GM08714 (cell line): ENCODE data around the gene FBRS.

ENCODE experiments used
- H3K4me3 ChIP-seq: fragments of 200-500 bp; sonication (Bioruptor generic); 2 replicates; pipeline ENCODE4 v1.5.1; 2014; ENCODE audit warnings: mild to moderate bottlenecking, low read length, inconsistent platforms
- ZNF274 ChIP-seq: IDR thresholded peaks from 2 replicates; pipeline ENCODE4 v1.6.1; 2012; ENCODE audit warnings: mild to moderate bottlenecking, low read depth, low read length

Gene FBRS

DNA sequence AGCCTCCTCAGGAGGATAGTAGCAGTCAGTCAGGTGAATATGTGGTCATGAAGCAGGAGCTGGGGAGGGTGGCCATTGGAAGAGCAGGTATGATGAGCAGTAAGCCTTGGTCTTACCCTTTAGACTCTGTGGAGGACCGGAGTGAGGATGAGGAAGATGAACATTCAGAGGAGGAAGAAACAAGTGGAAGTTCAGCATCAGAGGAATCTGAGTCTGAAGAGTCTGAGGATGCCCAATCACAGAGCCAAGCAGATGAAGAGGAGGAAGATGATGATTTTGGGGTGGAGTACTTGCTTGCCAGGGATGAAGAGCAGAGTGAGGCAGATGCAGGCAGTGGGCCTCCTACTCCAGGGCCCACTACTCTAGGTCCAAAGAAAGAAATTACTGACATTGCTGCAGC, 53.5 kb downstream of the FBRS start:
- TF ChIP-seq ZNF274 = no peak
- H3K4me3 ChIP-seq = no peak overlapping the region

DNA sequence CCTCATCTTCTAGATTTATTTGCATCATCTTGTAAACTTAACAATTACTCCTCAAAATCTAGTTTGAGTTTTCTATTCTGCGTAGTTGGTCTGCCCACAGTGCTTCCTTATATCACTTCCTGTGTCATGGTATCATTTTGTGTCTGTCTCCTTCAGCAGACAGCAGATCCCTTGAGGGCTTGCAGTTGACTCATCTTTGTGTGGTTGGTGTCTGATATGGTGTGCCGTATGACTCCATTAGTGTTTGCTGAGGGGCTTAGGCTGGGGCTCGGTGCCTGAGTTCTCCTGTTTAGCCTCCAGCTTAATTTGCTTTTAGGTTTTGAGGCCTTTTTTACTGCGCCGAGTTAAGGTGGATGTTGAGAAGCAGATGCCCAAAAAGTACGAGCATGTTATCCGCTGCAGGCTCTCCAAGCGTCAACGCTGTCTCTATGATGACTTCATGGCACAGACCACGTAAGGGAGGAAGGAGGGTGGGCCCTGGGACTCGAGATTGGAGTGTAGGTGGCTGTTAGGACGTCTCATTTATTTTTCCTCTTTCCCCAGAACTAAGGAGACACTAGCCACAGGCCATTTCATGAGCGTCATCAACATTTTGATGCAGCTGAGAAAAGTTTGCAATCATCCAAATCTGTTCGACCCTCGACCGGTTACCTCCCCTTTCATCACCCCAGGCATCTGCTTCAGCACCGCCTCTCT, 57.7 kb downstream of the FBRS start:
- no peak for TF ChIP-seq ZNF274
- no peak overlapping the region for H3K4me3 ChIP-seq

DNA sequence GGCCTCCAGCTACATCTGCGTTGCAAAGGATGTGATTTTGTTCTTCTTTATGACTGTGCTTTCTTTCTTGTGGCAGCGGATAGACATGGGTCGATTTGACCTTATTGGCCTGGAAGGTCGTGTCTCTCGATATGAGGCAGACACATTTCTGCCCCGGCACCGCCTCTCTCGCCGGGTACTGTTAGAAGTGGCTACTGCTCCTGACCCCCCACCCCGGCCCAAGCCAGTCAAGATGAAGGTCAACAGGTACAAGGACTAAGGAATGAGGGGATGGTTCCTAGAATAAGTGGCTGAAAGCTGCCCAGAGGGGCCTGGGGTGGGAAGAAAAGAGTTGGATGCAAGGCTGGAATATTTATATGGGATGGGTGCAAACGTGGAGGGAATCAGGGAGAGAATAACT, 61.9 kb downstream of the FBRS start:
- no peak for TF ChIP-seq ZNF274
- no peak overlapping the region for H3K4me3 ChIP-seq
